Smooth muscle cell (in vitro differentiated cells): ENCODE results near the gene NT5DC3. TPM values are rescaled to one million over a fixed set of nuclear protein-coding genes. Genes with fewer than 3 reads are reported as not detected.

Experiments
- DNase-seq: peaks from one replicate; lab custom pipeline; 2025; ENCODE audit not compliant: unreplicated experiment; lab: John Stamatoyannopoulos, UW
- H2AFZ ChIP-seq: fragments of 200-600 bp; sonication (generic); 2 replicates; pipeline ENCODE4 v1.6.0; 2016; ENCODE audit warnings: antibody characterized with exemption, low read depth, mild to moderate bottlenecking
- H3F3A ChIP-seq: fragments of 200-600 bp; sonication (generic); 2 replicates; pipeline ENCODE4 v1.6.0; 2017; ENCODE audit warnings: antibody characterized with exemption, low read depth
- H3K27ac ChIP-seq: fragments of 200-600 bp; sonication (generic); 2 replicates; pipeline ENCODE4 v1.5.1; 2016; ENCODE audit warnings: low read depth, mild to moderate bottlenecking
- H3K27me3 ChIP-seq: fragments of 200-600 bp; sonication (generic); 2 replicates; pipeline ENCODE4 v1.6.1; 2016; ENCODE audit warnings: low read depth, mild to moderate bottlenecking
- H3K36me3 ChIP-seq: fragments of 200-600 bp; sonication (generic); 2 replicates; pipeline ENCODE4 v1.5.1; 2016; ENCODE audit warnings: low read depth
- H3K4me1 ChIP-seq: fragments of 200-600 bp; sonication (generic); 2 replicates; pipeline ENCODE4 v1.5.1; 2016; ENCODE audit warnings: low read depth
- H3K4me2 ChIP-seq: fragments of 200-600 bp; sonication (generic); 2 replicates; pipeline ENCODE4 v1.6.0; 2016; ENCODE audit warnings: mild to moderate bottlenecking
- H3K4me3 ChIP-seq: fragments of 200-600 bp; sonication (generic); 2 replicates; pipeline ENCODE4 v1.5.1; 2016; ENCODE audit warnings: mild to moderate bottlenecking
- H3K79me2 ChIP-seq: fragments of 200-600 bp; sonication (generic); 2 replicates; pipeline ENCODE4 v1.6.0; 2016; ENCODE audit warnings: low read depth, mild to moderate bottlenecking
- H3K9ac ChIP-seq: fragments of 200-600 bp; sonication (generic); 2 replicates; pipeline ENCODE4 v1.6.0; 2016; ENCODE audit warnings: low read depth
- H3K9me3 ChIP-seq: fragments of 200-600 bp; sonication (generic); replicated peaks from 2 replicates; pipeline ENCODE4 v1.5.1; 2016; ENCODE audit warnings: low read depth
- H4K20me1 ChIP-seq: fragments of 200-600 bp; sonication (generic); 2 replicates; pipeline ENCODE4 v1.6.0; 2016; ENCODE audit warnings: low read depth
- CTCF ChIP-seq: fragments of 200-600 bp; sonication (generic); IDR thresholded peaks from 2 replicates; pipeline ENCODE4 v1.5.1; 2017; ENCODE audit warnings: borderline replicate concordance, mild to moderate bottlenecking, antibody characterized with exemption; ENCODE audit not compliant: insufficient read depth, poor library complexity, severe bottlenecking
- WGBS: methylation state at CpG from one replicate; pipeline ENCODE4 v1.1.7; 2016; ENCODE audit warnings: low lambda C conversion rate; 5-methylcytosine and 5-hydroxymethylcytosine counted together
- polyA plus RNA-seq: library from polyadenylated mRNA; unstranded; fragments of >200 nt; fragmentation: Nextera tagmentation; extraction: Ambion mirVana; gene quantifications from 2 replicates; pipeline ENCODE4 v1.2.1, GENCODE V29; 2016
- total RNA-seq: library from RNA; depleted of rRNA; stranded (reverse); fragments of >200 nt; gene quantifications from 2 replicates; pipeline ENCODE4 v1.2.3, GENCODE V29; 2014

Gene NT5DC3
- total and polyA plus RNA-seq, 2 experiments from 2014 or later: 0.57 to 1.4 TPM

- no peak overlapping the region for H3K9ac ChIP-seq
- H3K36me3 ChIP-seq: no peaks in the 10 kb centered on the region
- no peaks in the 10 kb centered on the region for H3K9me3 ChIP-seq
- DNase-seq: no peak
- peaks cover 2% of the 10 kb centered on the region for H3K27me3 ChIP-seq
- no peaks in the 10 kb centered on the region for H4K20me1 ChIP-seq
- H3K27ac ChIP-seq: no peak overlapping the region
- no peaks in the 10 kb centered on the region for H3K79me2 ChIP-seq
- TF ChIP-seq CTCF: no peak
- no peaks in the 10 kb centered on the region for H3F3A ChIP-seq
- 71% methylated on average over 8 of the region's 8 CpGs for WGBS
- H3K4me3 ChIP-seq: no peak overlapping the region
- no peak overlapping the region for H3K4me2 ChIP-seq
- no peak overlapping the region for H2AFZ ChIP-seq
- H3K4me1 ChIP-seq: peaks cover 3% of the 10 kb centered on the region
Measured at GRCh38 chr12:103880299-103881142, 39.5 kb upstream of the NT5DC3 start.

GRCh38 chr12:103879878-103880277 lies 38.8 kb upstream of the NT5DC3 start:
- no peaks in the 10 kb centered on the region for H3K36me3 ChIP-seq
- H3K27ac ChIP-seq: no peak overlapping the region
- H2AFZ ChIP-seq: no peak overlapping the region
- no peak overlapping the region for H3K4me3 ChIP-seq
- no peaks in the 10 kb centered on the region for H3K9me3 ChIP-seq
- H3F3A ChIP-seq: no peaks in the 10 kb centered on the region
- H3K4me1 ChIP-seq: peaks cover 3% of the 10 kb centered on the region
- H3K79me2 ChIP-seq: no peaks in the 10 kb centered on the region
- DNase-seq: no peak
- WGBS: 86% methylated on average over 2 of the region's 2 CpGs
- no peaks in the 10 kb centered on the region for H4K20me1 ChIP-seq
- H3K9ac ChIP-seq: no peak overlapping the region
- H3K27me3 ChIP-seq: peaks cover 5% of the 10 kb centered on the region
- H3K4me2 ChIP-seq: no peak overlapping the region
- no peak for TF ChIP-seq CTCF

- DNase-seq: no peak
- TF ChIP-seq CTCF: no peak
- Histone ChIP-seq H3K4me3 (no peak overlapping the region), H3K36me3 (no peaks in the 10 kb centered on the region), H2AFZ (no peak overlapping the region), H3K9me3 (no peaks in the 10 kb centered on the region), H4K20me1 (no peaks in the 10 kb centered on the region), H3F3A (no peaks in the 10 kb centered on the region), H3K4me2 (no peak overlapping the region), H3K79me2 (no peaks in the 10 kb centered on the region), H3K9ac (no peak overlapping the region), H3K4me1 (peaks cover 3% of the 10 kb centered on the region), H3K27me3 (peaks cover 5% of the 10 kb centered on the region), H3K27ac (no peak overlapping the region)
- WGBS: 92% methylated on average over 9 of the region's 9 CpGs
Measured at GRCh38 chr12:103879048-103879692, 38.1 kb upstream of the NT5DC3 start.
